Adipocyte (in vitro differentiated cells): Measurements from ENCODE around the gene CIDEC.

Experiments
- DNase-seq: peaks from one replicate; pipeline ENCODE4 v3.0.0-alpha.2; 2015; ENCODE audit warnings: low read depth
- H3K27me3 ChIP-seq: replicated peaks from 2 replicates; pipeline ENCODE4 v1.7.0; 2013; ENCODE audit warnings: mild to moderate bottlenecking, low read length, moderate library complexity; ENCODE audit not compliant: control insufficient read depth, insufficient read depth
- H3K36me3 ChIP-seq: 2 replicates; pipeline ENCODE4 v1.7.0; 2013; ENCODE audit warnings: low read length, mild to moderate bottlenecking, moderate library complexity; ENCODE audit not compliant: control insufficient read depth, insufficient read depth, severe bottlenecking
- H3K4me1 ChIP-seq: 2 replicates; pipeline ENCODE4 v1.7.0; 2013; ENCODE audit warnings: mild to moderate bottlenecking, low read length, moderate library complexity; ENCODE audit not compliant: control insufficient read depth, insufficient read depth
- H3K4me3 ChIP-seq: 2 replicates; pipeline ENCODE4 v1.7.0; 2013; ENCODE audit warnings: mild to moderate bottlenecking, low read length, moderate library complexity
- H3K9ac ChIP-seq: 2 replicates; pipeline ENCODE4 v1.7.0; 2013; ENCODE audit warnings: mild to moderate bottlenecking, low read length, moderate library complexity
- H3K9me3 ChIP-seq: 2 replicates; pipeline ENCODE4 v1.7.0; 2013; ENCODE audit warnings: mild to moderate bottlenecking, low read length, moderate library complexity; ENCODE audit not compliant: control insufficient read depth

CIDEC gene, protein sequence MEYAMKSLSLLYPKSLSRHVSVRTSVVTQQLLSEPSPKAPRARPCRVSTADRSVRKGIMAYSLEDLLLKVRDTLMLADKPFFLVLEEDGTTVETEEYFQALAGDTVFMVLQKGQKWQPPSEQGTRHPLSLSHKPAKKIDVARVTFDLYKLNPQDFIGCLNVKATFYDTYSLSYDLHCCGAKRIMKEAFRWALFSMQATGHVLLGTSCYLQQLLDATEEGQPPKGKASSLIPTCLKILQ

DNA sequence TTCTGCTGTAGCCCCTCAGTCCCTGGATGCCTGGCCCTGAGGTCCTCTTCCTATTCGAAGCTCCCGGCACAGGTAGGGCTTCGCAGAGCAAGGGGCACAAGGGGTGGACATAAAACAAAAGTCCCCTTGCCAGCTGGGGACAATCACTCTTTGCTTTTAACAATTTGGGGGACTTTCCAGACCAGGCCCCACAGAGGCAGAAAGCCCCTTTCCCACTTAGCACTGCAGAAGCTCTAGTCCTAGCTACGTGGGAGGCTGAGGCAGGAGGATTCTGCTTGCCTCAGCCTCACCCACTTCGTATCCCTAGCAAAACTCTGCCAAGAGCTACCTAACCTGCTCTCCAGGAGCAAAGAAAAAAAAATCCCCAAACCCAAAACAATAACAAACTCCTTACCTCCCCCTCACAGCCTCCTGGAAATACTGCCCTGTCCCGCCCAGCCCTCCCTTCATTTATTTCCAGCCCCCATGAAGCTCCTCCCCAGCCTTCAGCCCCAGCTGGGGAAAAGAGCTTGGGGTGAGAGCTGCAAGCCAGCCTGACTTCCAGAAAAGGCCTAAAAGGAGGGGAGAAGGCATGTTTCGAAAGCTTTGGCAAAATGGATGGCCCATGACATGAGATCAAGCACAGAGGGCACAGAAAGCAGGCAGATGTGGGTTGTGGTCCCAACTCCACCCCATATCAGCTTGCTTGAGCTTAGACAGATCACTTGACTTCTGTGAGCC is at the start of gene CIDEC:
TSS of gene CIDEC (minus strand) at position 424 of the 720 bp plus-strand sequence. CDS start 1,767 bp downstream, outside the sequence.
- no peak for DNase-seq
- H3K9ac ChIP-seq: peak within 1 kb of the TSS; percentile 90
- H3K9me3 ChIP-seq: no peaks in the 10 kb centered on the region
- peak within 1 kb of the TSS; percentile 79 for H3K4me3 ChIP-seq
- H3K36me3 ChIP-seq: peaks cover 29% of the 10 kb centered on the region
- H3K4me1 ChIP-seq: peaks cover 70% of the 10 kb centered on the region
- no peaks in the 10 kb centered on the region for H3K27me3 ChIP-seq

DNA sequence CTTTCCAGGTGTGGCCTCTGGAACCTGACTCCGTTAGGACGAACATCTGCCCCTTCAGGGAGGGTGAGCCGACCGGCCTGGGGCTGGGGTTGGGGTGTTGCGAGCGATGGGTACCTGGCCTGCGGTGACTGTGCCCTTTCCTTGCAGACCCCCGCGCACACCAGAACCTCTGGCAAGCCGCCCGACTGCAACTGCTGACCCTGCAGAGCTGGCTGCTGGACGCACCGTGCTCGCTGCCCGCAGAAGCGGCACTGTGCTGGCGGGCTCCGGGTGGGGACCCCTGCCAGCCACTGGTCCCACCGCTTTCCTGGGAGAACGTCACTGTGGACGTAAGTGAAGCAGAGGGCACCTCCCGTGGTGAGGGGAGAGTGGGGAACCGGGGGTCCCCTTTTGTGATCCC is 48.1 kb upstream of the CIDEC start:
- no peak overlapping the region for H3K9ac ChIP-seq
- H3K4me3 ChIP-seq: no peak overlapping the region
- no peaks in the 10 kb centered on the region for H3K9me3 ChIP-seq
- peaks cover 51% of the 10 kb centered on the region for H3K36me3 ChIP-seq
- no peak for DNase-seq
- peaks cover 8% of the 10 kb centered on the region for H3K4me1 ChIP-seq
- H3K27me3 ChIP-seq: no peaks in the 10 kb centered on the region

DNA sequence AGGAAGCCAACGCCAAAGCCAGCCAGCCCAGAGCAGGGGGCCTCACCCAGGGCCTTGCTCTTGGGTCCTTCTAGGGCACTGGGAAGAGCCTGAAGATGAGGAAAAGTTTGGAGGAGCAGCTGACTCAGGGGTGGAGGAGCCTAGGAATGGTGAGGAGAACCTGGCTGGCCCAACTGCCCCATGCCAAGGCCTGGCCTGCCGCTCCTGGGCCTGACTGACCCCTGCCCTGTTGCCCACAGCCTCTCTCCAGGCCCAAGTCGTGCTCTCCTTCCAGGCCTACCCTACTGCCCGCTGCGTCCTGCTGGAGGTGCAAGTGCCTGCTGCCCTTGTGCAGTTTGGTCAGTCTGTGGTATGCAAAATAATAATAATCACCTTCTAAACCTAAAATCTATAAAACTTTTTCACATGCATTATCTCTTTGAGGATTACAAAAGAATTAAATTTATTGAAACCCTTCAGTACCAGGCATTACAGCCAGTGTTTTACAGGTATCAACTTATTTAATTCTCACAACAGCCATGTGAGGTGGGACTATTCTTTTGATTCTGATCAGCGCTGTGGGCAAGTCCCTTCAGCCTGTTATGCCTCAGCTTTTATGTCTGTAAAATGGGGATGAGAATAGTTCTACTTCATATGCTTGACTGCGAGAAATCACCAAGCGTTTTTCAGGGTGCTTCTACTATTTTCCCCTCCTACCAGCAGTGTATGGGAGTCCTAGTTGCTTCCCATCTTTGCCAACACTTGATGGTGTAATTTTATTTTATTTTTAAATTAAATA is 38.4 kb upstream of the CIDEC start:
- H3K36me3 ChIP-seq: peaks cover 23% of the 10 kb centered on the region
- peaks cover 40% of the 10 kb centered on the region for H3K4me1 ChIP-seq
- H3K9ac ChIP-seq: peak overlapping the region; percentile 98
- no peaks in the 10 kb centered on the region for H3K27me3 ChIP-seq
- no peak for DNase-seq
- no peaks in the 10 kb centered on the region for H3K9me3 ChIP-seq
- H3K4me3 ChIP-seq: peak overlapping the region; percentile 81

DNA sequence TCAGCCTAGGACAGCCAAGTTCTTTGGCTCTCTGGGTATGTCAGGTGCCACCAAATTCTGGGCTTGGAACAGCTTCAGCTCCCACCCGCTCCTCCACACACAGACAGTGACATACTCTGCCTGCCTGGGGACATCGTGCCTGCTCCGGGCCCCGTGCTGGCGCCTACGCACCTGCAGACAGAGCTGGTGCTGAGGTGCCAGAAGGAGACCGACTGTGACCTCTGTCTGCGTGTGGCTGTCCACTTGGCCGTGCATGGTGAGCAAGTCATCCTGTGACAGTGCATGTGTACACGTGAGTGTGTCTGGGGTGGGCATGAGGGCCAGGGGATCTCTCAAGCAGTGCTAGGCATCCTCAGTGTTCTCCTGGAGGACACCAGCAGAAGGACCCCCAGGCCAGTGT is 37.8 kb upstream of the CIDEC start:
- Histone ChIP-seq H3K4me3 (peak overlapping the region; percentile 81), H3K27me3 (no peaks in the 10 kb centered on the region), H3K9me3 (no peaks in the 10 kb centered on the region), H3K36me3 (peaks cover 21% of the 10 kb centered on the region), H3K4me1 (peaks cover 42% of the 10 kb centered on the region), H3K9ac (peak overlapping the region; percentile 98)
- DNase-seq: no peak

DNA sequence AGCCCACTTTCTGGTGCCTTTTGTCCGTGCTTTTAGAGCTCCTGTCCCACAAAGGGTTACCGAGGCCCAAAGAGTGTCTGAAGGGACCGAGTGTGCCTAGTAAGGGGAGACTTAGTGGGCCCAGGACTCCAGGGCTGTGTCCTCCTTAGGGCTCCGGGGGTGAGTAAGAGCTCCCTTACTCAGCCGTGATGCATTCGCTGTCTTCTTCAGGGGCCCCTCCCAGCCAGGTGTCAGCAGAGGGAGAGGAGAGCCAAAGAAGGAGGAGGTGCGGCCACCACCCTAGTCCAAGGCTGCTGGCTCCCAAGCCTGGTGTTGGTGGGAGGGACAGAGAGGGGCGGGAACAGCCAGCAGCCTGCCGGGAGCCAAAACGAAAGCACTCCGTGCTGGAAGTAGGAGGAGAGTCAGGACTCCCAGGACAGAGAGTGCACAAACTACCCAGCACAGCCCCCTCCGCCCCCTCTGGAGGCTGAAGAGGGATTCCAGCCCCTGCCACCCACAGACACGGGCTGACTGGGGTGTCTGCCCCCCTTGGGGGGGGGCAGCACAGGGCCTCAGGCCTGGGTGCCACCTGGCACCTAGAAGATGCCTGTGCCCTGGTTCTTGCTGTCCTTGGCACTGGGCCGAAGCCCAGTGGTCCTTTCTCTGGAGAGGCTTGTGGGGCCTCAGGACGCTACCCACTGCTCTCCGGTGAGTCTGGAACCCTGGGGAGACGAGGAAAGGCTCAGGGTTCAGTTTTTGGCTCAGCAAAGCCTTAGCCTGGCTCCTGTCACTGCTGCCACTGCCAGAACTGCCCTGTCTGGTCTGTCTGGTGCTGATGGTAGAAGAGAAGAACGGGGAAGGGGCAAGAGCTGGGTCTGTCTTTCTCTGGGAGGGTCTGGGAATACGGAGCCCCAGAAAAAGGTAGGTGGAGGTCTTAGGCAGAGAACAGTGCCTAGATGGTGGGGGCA is 37.0 kb upstream of the CIDEC start, which contains the start of gene IL17RC:
TSS of gene IL17RC (plus strand) at position 365 of the 947 bp plus-strand sequence. CDS start at position 583, 218 bp downstream.
- Histone ChIP-seq H3K27me3 (no peaks in the 10 kb centered on the region), H3K9ac (peak within 1 kb of the TSS; percentile 98), H3K36me3 (peaks cover 18% of the 10 kb centered on the region), H3K4me1 (peaks cover 51% of the 10 kb centered on the region), H3K9me3 (no peaks in the 10 kb centered on the region), H3K4me3 (peak within 1 kb of the TSS; percentile 81)
- peak; percentile 91 for DNase-seq

DNA sequence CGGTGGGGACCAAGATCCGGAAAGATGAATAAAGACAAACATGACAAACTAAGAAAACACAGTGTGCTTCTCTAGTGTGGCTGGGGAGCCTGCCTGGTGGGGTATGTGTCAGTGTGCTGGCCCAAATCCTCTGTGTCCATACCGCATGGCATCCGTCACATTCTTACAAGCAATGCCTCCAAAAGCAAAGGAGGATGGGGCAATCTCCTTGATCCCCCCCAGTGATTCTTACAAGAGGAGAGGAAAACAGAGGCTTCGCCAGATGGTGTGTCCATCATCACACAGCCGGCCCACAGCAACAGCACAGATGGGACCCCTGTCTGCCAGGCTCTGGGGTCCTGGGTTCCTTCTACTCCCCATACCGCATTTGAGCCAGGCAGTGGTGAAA is 36.3 kb upstream of the CIDEC start:
- Histone ChIP-seq H3K4me1 (peaks cover 53% of the 10 kb centered on the region), H3K9ac (peak overlapping the region; percentile 98), H3K36me3 (peaks cover 18% of the 10 kb centered on the region), H3K27me3 (no peaks in the 10 kb centered on the region), H3K9me3 (no peaks in the 10 kb centered on the region), H3K4me3 (peak overlapping the region; percentile 81)
- DNase-seq: peak; percentile 53

DNA sequence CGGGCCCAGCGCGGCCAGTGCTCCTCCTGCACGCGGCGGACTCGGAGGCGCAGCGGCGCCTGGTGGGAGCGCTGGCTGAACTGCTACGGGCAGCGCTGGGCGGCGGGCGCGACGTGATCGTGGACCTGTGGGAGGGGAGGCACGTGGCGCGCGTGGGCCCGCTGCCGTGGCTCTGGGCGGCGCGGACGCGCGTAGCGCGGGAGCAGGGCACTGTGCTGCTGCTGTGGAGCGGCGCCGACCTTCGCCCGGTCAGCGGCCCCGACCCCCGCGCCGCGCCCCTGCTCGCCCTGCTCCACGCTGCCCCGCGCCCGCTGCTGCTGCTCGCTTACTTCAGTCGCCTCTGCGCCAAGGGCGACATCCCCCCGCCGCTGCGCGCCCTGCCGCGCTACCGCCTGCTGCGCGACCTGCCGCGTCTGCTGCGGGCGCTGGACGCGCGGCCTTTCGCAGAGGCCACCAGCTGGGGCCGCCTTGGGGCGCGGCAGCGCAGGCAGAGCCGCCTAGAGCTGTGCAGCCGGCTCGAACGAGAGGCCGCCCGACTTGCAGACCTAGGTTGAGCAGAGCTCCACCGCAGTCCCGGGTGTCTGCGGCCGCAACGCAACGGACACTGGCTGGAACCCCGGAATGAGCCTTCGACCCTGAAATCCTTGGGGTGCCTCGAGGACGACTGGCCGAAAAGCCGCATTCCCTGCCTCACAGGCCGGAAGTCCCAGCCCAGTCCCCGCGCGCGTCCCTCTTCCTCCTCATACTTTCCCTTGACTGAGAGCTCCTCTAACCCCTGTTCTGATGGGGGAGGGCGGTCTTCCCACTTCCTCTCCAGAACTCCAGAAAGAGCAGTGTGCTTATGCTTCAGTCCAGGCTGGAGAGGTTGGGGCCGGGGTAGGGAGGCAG is 35.4 kb upstream of the CIDEC start:
- peak; percentile 82 for DNase-seq
- no peaks in the 10 kb centered on the region for H3K27me3 ChIP-seq
- H3K9ac ChIP-seq: peak overlapping the region; percentile 98
- H3K4me3 ChIP-seq: peak overlapping the region; percentile 81
- H3K36me3 ChIP-seq: peaks cover 12% of the 10 kb centered on the region
- H3K9me3 ChIP-seq: no peaks in the 10 kb centered on the region
- H3K4me1 ChIP-seq: peaks cover 53% of the 10 kb centered on the region

DNA sequence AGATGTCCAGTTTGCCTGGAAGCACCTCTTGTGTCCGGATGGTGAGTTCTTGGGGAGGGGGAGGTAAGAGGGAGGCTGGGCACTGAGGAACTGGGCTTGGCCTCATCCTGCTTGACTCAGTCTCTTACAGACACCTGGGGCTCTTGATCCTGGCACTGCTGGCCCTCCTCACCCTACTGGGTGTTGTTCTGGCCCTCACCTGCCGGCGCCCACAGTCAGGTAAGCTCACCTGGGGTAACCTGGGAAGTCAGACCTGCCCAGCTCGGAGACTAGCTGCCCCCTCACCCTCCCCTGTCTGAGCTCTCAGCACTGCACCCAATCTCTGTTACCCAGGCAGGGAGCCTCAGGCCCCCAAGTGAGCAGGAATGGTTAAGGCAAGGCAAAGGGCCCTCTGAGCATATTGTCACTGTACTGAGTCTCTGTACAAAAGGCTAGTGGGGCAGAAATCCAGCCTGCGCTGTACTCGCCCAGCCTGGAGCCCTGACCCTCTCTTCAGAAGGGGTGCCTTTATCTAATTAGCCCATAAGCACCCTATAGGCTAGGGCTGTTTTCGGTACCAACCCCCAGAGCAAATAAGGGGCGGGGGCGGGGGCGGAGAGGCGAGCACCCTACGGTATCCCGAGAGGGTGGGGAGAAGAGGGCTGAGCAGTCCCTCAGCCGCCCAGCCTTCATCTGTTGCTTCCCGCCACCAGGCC is 34.7 kb upstream of the CIDEC start:
- Histone ChIP-seq H3K36me3 (peaks cover 5% of the 10 kb centered on the region), H3K27me3 (no peaks in the 10 kb centered on the region), H3K9me3 (no peaks in the 10 kb centered on the region), H3K4me3 (peak overlapping the region; percentile 81), H3K9ac (peak overlapping the region; percentile 98), H3K4me1 (peaks cover 54% of the 10 kb centered on the region)
- no peak for DNase-seq

DNA sequence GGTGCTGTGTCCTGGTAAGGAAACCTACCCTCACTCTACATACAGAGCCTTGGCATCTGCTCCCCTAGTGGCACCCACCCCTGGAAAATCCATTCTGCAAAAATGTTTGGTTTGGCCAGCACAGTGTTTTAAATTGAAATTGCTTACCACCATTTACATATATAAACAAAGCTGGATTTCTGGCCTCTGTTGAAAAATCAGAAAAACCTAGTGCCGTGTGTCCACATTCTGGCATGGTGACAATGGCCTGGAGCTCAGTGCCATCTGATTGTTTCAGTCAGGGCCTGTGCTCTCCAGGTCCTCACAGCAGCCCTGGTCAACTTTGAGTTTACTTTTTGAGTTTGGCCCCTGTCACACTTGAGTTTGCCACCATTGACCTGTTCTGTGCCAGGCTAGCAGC is 34.0 kb upstream of the CIDEC start:
- peaks cover 4% of the 10 kb centered on the region for H3K36me3 ChIP-seq
- peak overlapping the region; percentile 98 for H3K9ac ChIP-seq
- no peak overlapping the region for H3K4me3 ChIP-seq
- peak; percentile 51 for DNase-seq
- peaks cover 59% of the 10 kb centered on the region for H3K4me1 ChIP-seq
- no peaks in the 10 kb centered on the region for H3K27me3 ChIP-seq
- no peaks in the 10 kb centered on the region for H3K9me3 ChIP-seq
